GM21529 (cell line): ENCODE data around the gene MRPL18.
"Not testable (repeated sequence)": the region's sequence is repeated elsewhere in the genome, so short reads cannot be mapped to it uniquely, and the experiment has no call there.

Experiments
- ATAC-seq: cut with Tn5 transposase; IDR thresholded peaks from one replicate; pipeline ENCODE4 v1.9.1; 2021; ENCODE audit not compliant: unreplicated experiment

MRPL18 gene

DNA sequence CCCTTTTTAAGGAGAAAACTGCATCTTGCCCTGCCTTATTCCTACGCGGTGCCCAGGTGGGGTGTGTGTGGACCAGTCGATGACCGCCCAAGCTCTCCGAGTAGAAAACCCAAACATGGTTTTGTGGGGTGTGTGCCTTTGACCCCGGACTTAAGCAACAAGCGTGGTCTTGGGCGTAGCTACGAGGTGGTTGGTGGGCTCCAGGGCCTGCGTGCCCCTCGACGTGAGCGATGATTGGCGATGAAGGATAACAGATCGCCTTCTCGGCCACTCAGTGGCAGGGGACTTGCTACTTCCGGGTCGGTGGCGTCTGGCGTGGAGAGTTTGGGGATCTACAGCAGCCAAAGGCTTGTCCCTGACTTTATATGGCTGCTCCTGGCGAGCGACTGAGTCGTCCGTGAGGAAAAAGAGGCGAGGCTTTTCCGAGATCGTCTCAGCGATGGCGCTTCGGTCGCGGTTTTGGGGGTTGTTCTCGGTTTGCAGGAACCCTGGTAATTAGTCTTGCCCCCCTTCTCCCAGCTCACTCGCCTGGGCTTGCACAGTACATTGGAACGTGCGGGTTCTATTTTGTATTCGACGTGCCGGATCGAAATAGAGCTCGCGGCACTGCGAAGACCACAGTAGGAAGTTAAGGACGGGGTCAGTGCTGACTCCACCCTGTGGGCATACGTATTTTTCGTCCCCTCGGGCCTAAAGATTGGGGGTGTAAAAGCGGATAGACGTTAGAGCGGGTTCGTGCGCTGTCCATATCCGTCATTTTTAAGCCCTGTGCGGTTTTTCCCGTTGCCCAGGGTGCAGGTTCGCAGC lies at the start of gene MRPL18:
Gene MRPL18, plus strand, starts transcription at position 319 of the 807 bp plus-strand sequence. Its CDS starts 121 bp downstream, at position 440.
- peak; percentile 82 for ATAC-seq

GRCh38 chr6:159742165-159742564 lies 48.1 kb upstream of the MRPL18 start:
- ATAC-seq, result no peak

DNA sequence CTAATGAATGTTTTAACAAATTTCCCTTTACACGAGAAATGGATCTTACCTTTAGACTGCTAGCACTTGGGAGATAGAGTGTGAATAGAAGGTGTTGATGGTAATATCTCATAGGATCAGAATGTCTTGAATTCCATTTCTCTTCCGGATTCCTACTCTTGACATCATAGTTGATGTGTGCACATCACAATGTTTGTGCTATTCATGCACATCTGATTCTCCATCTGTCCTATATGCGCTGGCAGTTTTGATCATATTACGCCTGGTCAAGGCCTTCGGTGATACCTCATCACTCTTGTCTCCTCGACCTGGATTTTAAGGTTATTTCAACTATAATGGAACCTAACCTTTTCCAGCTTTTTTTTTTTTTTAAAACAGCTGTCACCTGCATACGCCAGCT lies 45.2 kb upstream of the MRPL18 start:
- ATAC-seq, result no peak

DNA sequence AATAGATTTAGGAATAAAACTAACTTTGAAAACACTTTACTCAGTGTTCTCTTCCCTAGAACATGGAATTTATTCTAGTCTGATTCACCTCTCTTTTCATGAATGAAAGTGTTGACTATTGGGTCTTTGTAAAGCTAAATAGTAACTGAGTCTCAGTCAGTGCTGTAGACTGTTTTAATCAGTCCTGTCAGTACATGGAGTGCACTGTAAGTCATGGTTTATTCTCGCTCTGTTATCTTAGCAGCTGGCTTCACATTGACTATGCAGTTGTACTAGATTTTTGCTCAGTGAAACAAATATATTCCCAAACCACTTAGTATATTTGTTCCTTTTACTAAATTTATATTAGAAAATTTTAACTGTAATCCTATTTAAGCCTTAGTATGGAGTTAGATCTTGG lies 43.5 kb upstream of the MRPL18 start:
- ATAC-seq, result no peak

DNA sequence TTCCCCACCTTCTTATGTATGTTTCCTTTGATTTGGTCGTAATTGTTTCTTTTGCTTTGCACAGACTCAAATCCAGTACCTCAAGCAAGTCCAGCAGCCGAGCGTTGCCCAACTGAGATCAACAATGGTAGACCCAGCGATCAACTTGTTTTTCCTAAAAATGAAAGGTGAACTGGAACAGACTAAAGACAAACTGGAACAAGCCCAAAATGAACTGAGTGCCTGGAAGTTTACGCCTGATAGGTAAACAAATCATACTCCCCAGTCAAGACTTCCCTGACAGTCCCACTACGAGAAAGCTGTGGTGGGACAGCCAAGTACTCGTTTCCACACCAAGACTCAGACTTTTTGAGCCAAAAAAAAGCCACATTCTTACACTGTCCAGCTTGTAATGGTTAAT lies 42.1 kb upstream of the MRPL18 start:
- ATAC-seq, result not testable (repeated sequence)

- no peak for ATAC-seq
Observed at GRCh38 chr6:159751448-159751847, 38.8 kb upstream of the MRPL18 start.

- no peak for ATAC-seq
Observed at GRCh38 chr6:159753081-159753872, 37.0 kb upstream of the MRPL18 start.

DNA sequence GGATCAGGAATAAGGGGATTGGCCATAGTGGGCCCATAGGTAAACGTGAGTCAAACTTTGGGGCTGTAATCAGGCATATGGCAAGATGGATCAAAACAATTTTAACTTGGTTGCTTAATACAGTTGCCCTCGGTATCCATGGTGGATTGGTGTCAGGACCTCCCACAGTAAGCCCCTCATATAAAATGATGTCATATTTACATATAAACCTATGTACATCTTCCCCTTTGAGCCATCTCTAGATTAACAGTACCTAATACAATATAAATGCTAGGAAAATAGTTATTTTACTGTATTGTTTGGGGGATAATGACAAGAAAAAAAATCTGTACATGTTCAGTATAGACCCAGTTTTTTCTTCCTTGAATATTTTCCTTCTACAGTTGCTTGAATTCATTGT lies 35.9 kb upstream of the MRPL18 start:
- no peak for ATAC-seq

DNA sequence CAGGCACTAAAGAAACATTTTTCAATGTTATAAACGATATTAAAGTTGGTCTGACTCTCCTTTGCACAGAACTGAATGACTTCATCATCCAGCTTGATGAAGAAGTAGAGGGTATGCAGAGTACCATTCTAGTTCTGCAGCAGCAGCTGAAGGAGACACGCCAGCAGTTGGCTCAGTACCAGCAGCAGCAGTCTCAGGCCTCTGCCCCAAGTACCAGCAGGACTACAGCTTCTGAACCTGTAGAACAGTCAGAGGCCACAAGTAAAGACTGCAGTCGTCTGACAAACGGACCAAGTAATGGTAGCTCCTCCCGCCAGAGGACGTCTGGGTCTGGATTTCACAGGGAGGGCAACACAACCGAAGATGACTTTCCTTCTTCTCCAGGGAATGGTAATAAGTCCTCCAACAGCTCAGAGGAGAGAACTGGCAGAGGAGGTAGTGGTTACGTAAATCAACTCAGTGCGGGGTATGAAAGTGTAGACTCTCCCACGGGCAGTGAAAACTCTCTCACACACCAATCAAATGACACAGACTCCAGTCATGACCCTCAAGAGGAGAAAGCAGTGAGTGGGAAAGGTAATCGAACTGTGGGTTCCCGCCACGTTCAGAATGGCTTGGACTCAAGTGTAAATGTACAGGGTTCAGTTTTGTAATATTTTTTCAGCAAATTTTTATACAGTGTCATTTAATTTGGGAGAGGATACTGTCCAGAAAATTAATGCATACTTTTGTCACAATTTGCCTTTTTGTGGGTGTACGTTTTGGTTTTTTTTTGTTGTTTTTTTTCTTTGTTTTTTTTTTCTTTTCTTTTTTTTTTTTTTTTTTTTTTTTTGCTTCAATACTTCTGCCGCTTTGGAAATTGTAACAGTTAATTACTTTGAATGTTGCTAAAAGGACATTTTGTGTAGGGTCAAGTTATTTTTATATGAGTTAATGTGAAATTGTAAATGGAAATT lies 35.0 kb upstream of the MRPL18 start:
- ATAC-seq, result no peak

GRCh38 chr6:159756508-159756907 lies 33.8 kb upstream of the MRPL18 start:
- ATAC-seq, result no peak

GRCh38 chr6:159758031-159759001 lies 32.0 kb upstream of the MRPL18 start:
- no peak for ATAC-seq

DNA sequence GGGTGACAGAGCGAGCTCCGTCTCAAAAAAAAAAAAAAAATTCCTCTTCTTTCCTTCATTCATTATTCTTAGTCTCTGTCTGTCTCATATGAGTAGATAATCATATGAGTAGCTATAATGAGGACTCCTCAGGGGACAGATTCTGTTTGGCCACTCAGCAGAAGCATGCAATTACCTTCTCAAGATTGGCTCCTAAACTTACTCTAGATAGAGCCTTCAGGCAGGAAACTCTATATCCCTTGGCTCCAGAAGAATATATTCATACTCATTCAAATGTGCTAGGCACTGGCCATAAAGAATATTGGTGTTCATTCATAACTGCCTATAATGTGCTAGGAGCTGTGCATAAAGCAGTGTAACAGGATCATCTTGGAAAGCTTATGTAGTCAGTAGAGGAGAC lies 30.6 kb upstream of the MRPL18 start:
- no peak for ATAC-seq

- no peak for ATAC-seq
Observed at GRCh38 chr6:159760602-159761057, 29.6 kb upstream of the MRPL18 start.

- no peak for ATAC-seq
Observed at GRCh38 chr6:159761129-159761872, 29.0 kb upstream of the MRPL18 start.

GRCh38 chr6:159761873-159762680 lies 28.2 kb upstream of the MRPL18 start, which contains the start of gene ACAT2:
TSS of gene ACAT2 (plus strand) at chr6:159762045. CDS start at chr6:159762088, 43 bp downstream.
- peak; percentile 98 for ATAC-seq

DNA sequence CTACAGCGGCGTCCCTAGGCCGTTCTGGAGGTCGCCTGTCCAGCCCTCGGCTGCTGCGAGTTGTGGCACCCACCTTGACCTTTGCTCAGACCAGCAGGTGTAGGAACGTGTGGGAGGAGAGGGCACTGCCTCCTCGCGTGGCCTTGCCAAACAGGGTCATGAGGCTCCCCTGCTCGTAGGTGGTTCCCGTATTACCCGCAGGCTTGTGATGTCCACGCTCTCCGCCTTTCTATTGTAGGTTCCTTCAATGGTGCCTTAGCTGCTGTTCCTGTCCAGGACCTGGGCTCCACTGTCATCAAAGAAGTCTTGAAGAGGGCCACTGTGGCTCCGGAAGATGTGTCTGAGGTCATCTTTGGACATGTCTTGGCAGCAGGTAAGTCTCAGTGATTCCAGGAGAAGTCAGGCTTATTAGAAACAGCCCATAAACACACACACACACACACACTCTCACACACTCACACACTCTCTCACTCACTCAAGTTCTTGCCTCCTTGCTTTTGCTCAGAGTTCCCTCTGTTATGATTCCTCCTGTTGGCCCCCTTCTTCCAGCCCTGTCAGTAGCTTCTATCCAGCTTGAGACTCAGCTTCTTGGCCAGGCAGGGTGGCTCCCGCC lies 27.5 kb upstream of the MRPL18 start:
- peak; percentile 9 for ATAC-seq

DNA sequence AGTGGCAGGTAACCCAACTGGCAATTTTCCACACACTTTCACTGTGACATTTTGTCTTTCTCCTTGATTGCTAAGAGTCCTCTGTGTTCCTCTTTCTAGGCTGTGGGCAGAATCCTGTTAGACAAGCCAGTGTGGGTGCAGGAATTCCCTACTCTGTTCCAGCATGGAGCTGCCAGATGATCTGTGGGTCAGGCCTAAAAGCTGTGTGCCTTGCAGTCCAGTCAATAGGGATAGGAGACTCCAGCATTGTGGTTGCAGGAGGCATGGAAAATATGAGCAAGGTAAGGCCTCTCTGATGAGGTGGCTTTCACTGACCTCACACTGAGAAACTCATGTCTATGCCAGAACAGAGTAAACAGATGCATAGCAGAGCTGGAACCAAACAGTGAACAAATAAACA lies 23.4 kb upstream of the MRPL18 start:
- no peak for ATAC-seq

DNA sequence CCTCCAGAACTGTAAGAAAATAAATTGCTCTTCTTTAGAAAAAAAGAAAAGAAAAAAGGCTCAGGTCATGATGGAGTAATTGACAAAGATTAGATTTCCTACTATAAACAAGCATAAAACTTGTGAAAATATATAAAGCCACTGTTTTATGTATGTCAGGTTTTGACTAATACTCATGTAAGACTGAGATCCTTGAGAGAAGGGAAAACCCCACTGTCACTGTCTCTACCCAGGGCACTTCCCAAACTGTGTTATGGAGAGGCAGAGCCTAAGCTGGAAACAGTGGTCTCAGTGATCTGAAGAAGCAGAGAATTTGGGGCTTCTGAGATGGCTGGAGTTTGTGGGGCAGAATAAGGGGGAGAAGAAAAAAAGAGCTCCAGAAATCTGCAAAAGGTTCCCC lies 20.8 kb upstream of the MRPL18 start:
- ATAC-seq, result no peak
